GM19328 (cell line): ENCODE results near the gene IDH3B.

Source experiments
- ATAC-seq: cut with Tn5 transposase; IDR thresholded peaks from one replicate; pipeline ENCODE4 v1.9.1; 2021; ENCODE audit warnings: mild to moderate bottlenecking, moderate library complexity; ENCODE audit not compliant: unreplicated experiment

IDH3B gene

DNA sequence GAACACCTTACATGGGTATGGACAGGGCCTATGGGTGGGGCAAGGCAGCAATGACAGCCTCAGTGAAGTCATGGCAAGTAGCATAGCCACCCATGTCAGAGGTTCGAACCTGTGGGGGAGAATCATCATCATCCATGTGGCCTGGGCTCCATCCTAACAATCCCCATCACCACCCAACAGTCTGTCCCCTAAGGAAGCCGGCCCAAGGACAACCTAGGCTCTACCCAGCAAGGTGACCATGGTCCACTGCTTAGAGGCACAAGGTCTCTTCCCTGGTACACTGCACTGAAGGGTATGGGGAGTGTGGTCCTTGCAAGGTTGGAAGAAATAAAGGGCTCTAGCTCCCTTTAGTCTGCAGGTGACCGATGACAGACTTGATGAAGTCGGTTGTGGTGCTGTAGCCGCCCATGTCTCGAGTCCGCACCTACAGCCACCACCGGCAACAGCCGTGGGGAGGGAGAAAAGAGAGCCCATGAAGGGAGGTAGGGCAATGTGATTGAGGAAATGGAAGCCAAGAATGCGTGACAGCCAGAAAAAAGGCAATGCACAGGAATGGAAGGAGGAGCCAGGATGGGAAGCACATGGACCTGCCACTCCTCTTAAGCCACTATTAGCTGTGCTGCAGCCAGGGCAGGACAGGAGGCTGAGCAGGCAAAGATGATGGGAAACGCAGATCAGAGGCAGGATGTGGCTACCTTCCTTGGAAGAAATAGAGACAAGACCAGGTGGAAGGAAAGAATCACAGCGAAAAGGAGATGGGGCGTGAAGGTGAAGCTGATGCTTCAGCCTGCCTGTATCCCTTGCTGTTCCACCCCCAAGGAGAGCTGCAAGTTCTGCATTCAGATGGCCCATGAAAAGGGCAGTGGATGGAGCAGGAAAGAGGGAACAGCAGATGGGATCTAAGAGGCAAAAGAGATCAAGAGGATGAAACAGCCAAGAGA is 5.3 kb downstream of the IDH3B start:
- ATAC-seq: no peak

DNA sequence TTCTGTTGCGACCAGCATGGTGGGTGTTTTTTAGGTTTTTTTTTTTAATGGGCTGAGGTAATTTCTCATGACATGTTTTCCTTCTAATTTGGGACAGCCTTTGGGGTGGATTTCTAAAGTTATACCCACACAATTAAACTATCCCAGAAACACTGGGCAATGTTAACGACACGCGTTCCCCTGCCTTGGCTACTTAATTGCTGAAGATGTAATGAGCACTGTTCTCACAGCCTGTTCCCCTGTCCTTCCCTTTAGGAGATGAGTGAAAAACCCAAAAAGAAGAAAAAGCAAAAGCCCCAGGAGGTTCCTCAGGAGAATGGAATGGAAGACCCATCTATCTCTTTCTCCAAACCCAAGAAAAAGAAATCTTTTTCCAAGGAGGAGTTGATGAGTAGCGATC is 6.3 kb downstream of the IDH3B start:
- ATAC-seq: no peak

DNA sequence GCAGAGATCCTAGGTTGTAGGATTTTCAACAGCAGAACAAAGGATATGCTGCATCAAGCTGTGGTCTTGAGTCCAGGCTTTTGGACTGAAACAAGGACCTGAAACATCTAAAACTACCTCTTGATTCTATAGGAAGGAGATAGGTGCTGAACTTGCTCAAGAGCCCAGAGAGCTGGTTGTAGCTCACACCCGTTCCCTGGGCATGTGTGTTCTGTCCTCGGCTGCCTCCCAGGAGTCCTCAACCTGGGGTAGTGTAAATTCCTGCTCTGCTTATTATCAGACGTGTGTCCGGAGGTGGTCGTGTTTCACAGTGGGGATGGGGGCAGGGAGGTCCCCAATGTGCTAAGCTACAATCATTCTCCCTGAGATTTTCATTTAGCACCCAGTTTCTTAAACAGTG is 6.8 kb downstream of the IDH3B start:
- no peak for ATAC-seq

GRCh38 chr20:2656471-2657117 is 7.4 kb downstream of the IDH3B start:
- no peak for ATAC-seq

DNA sequence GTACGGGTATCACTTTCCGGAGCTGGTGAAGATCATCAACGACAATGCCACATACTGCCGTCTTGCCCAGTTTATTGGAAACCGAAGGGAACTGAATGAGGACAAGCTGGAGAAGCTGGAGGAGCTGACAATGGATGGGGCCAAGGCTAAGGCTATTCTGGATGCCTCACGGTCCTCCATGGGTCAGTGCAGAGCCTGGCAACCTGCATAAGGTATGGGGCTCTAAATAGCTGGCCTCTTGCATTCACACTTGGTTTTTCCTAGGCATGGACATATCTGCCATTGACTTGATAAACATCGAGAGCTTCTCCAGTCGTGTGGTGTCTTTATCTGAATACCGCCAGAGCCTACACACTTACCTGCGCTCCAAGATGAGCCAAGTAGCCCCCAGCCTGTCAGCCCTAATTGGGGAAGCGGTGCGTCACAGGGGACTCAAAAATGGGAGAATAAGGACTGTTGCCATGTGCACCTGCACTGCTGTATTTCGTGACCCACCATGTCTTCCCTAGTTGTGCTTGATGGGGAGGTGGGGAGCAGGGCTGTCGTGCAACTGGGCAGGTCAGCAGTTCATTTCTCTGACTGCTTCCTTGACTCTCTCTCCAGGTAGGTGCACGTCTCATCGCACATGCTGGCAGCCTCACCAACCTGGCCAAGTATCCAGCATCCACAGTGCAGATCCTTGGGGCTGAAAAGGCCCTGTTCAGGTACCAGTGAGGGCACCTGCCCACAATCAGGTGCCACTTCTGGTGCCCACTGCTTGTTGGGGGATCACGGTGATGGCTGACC is 8.5 kb downstream of the IDH3B start:
- ATAC-seq: no peak

GRCh38 chr20:2654831-2655230 is 9.2 kb downstream of the IDH3B start:
- no peak for ATAC-seq

DNA sequence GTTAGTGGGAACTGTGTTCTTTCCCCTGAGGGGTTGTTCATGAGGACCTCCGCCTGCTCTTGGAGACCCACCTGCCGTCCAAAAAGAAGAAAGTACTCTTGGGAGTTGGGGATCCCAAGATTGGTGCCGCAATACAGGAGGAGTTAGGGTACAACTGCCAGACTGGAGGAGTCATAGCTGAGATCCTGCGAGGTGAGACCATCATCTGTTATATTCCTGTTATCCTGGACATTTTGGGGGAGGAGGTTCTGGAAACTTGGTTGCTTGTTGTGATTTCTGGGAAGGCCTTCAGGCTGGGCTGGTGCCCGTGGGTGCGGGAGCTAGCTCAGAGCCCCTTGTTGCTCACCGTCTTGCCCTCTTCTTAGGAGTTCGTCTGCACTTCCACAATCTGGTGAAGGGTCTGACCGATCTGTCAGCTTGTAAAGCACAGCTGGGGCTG is 9.6 kb downstream of the IDH3B start:
- no peak for ATAC-seq

DNA sequence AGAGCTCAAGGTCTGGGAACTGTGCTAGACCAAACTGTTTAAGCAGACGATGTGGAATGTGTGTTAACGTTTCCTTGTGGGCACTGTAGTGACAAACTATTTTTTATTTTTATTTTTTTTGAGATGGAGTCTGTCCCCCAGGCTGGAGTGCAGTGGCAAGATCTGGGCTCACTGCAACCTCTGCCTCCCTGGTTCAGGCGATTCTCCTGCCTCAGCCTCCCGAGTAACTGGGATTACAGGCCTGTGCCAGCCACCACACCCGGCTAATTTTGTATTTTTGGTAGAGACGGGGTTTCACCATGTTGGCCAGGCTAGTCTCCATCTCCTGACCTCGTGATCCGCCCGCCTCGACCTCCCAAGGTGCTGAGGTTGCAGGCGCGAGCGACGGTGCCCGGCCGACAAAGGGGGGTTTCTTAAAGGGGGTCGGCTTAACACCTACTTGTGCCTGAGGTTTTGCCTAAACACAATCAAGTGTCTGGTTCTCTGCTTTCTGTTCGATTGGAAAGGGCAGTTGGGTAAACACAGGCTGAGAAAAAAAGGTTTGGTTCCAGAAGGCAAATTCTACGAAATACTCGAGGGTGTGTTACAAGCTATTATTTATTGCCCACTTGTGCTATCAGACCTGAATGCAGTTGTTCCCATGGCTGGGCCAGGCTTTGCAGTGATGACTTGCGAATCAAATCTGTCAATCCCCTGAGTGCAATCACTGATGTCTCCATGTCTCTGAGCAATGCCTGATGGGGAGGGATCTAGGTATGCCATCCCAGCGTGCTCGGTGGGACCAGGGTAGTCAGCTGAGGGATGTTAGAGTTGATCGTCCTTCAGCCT is 10.2 kb downstream of the IDH3B start:
- no peak for ATAC-seq

DNA sequence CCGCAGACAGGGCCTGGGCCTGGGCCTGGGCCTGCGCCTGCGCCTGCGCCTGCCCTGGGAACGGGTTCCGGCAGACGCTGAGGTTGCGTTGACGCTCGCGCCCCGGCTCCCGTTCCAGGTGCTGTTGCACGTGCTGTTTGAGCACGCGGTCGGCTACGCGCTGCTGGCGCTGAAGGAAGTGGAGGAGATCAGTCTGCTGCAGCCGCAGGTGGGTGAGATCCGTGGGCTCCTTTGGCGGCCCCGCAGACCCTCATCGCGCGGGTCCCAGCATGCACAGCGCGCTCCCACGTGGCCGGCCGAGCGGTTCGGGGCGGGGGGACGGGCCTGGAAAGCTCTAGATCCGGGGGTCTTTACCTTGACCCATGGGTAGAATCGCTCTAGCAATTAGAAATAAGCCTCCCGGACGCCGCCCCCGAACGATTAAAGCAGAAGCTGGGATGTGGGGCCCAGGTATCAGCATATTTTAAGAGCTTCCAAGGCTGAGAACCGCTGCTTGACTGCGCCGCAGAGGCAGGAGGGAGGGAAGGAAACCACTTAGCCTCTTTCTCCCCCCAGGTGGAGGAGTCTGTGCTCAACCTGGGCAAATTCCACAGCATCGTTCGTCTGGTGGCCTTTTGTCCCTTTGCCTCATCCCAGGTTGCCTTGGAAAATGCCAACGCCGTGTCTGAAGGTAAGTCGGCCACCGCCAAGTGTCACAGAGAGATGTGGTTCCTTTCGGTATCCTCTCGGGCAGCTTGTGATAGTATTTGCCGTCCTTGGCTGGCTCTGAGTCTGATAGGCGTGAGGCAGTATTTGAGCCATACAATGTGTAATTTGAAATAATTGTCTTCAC is 11.1 kb downstream of the IDH3B start:
- peak; percentile 42 for ATAC-seq

GRCh38 chr20:2651772-2652723 is 12.0 kb downstream of the IDH3B start, which contains the start of gene NOP56:
NOP56 (plus strand) TSS chr20:2652632; CDS start chr20:2652661, 29 bp downstream.
- peak; percentile 81 for ATAC-seq

DNA sequence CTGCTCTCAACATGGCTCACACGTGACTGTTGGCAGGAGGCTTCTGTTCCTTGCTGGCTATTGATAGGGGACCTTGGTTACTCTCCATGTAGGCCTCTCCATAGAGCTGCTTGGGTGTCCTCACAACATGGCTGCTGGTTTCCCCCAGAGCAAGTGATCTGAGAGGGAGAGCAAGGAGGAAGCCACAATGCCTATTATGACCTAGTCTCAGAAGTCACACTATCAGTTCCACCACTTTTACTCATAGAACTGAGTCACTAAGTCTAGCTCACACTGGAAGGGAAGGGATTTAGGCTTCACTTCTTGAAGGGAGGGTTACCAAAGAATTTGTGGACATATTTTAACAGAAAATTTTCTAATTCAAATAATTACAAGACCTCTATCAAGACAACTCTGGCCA is 20.3 kb downstream of the IDH3B start:
- ATAC-seq: no peak

DNA sequence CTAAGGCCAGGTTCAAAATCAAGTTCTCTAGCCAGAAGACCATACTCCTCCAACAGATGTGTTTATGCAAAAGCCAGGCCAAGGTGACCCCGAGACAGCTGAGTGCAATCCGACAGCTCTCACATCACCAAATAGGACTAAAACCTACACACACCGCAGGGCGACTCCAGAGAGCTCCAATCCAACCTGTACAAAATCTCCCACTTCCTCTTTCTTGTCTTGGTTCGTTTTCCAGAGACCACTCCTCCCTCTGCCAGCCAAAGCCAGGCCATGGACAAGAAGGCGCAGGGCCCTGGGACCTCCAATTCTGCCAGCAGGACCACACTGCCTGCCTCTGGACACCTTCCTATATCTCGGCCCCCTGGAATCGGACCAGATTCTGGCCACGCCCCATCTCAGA is 23.1 kb downstream of the IDH3B start:
- ATAC-seq: no peak

- ATAC-seq: no peak
Observed at GRCh38 chr20:2640260-2640659, 23.8 kb downstream of the IDH3B start.

DNA sequence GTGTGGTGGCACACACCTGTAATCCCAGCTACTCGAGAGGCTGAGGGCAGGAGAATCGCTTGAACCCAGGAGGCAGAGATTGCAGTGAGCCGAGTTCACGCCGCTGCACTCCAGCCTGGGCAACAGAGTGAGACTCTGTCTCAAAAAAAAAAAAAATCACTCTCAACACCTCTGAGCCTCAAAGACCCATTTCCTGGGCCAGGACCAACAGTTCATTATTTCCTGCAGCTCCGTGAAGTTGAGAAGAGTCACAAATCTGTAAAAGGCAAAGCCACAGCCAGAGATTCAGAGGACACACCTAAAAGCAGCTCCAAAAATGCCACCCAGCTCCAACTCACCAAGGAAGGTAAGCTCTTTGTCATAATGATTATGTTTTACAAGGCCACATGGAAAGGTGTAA is 26.8 kb downstream of the IDH3B start:
- no peak for ATAC-seq

DNA sequence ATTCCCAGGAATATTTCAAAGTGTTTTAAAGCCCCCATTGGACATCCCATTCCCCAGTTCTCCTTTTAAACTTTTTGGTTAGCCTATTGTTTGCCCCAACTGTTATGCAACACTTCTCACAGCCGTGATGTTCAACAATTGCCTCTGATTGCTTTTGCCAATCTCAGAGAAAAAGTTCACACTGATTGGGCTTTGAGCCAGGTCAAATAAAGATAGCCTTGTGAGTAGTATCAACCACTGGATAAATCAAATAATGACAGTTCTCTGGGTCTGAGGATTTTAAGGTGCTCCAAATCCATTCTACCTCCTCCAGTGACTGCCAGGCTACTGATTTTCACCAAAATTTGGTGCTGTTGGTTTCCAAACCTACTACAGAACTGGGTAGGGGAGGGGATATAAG is 30.6 kb downstream of the IDH3B start:
- no peak for ATAC-seq

DNA sequence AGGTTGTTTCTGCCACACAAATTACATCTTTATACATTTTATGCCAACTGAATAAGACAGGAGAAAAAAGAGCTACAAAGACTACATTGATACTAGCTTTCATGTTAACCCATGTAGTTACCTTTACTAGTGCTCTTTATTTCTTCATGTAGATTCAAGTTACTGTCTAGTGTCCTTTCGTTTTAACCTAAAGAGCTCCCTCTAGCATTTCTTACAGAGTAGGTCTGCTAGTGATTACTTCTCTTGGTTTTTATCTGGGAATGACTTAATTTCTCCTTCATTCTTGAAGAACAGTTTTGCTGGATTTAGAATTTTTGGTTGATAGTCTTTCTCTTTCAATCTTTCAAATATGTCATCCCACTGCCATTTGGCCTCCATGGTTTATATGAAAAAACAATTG is 32.8 kb downstream of the IDH3B start:
- no peak for ATAC-seq

DNA sequence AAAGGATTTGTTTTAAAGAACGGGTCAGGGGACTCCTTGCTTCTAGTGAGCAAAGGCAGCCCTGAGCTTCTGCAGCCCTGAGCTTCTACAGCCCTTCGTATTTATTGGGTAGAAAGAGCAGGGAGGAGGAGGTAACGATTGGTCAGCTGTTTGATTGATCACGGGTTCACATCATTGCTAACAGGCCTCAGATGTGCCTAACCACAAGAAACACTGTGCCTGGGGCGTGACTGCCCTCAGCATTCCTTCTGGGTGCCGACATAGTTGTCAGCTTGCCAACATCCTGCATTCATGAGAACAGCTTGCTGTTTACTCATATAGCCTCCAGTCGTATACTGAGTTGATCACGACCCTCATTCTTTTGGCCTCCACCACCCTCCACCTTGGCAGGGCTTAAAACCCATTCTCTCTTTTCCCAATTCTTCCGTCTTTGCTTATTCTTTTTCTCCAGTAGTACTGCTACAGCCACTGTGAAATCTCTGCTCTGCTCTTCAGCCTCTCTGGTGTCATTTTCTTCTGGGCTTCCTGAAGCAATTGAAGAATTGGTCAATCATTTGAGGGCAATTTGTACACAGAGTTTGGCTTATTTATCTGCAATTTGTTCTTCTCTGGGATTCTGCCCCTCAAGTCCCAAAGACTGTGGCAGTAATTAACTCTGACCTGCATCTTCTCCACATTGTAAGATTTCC is 37.0 kb downstream of the IDH3B start:
- no peak for ATAC-seq

DNA sequence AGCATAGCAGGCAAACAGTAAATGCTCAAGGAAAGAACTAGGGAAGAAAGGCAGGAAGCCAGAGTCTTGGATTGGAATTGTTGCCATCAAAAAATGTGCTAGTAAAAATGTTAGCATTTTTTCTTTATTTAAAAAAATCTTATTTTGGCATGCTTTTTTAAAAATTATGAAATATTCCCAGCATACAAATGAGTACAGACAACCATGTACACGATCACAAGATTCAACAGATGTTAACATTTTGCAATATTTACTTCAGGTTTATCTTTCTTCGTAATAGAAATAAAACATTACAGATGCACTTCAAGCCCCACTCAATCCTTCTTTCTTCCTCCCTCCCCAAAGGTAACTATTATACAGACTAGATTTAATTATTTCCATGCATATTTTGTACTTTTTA is 39.0 kb downstream of the IDH3B start:
- no peak for ATAC-seq
